Ovary (tissue), 9 donors: Measurements from ENCODE around the gene ABTB2. TPM values are rescaled to one million over a fixed set of nuclear protein-coding genes. Genes with fewer than 3 reads are reported as not detected.

Source experiments
- DNase-seq, 5 donors: peaks; one replicate each; pipeline ENCODE4 v3.0.0-alpha.2; 2019 to 2020
- H3K27ac ChIP-seq, 2 donors: fragments of 200-600 bp; one replicate each; pipeline versions ENCODE4 v1.5.1 to v1.8.0; 2019 to 2022
- H3K27me3 ChIP-seq: fragments of 200-600 bp; one replicate; pipeline ENCODE4 v1.8.0; 2022
- H3K36me3 ChIP-seq: fragments of 200-600 bp; sonication (generic); one replicate; pipeline ENCODE4 v1.5.1; 2019
- H3K4me1 ChIP-seq: one replicate; pipeline ENCODE4 v1.8.1; 2013; ENCODE audit warnings: mild to moderate bottlenecking, moderate library complexity; ENCODE audit not compliant: insufficient read depth
- H3K4me3 ChIP-seq: fragments of 200-600 bp; sonication (generic); one replicate; pipeline ENCODE4 v1.5.1; 2017
- H3K9me3 ChIP-seq, 2 donors: fragments of 200-600 bp in 1 of 2; sonication (generic) in 1 of 2; one replicate each; pipeline versions ENCODE4 v1.5.1 to v1.8.1; 2013 to 2019; ENCODE audit warnings: mild to moderate bottlenecking in 1 of 2, moderate library complexity in 1 of 2
- CTCF ChIP-seq, 3 donors: fragments of 450-650 bp in 2 of 3; fragments of 200-600 bp in 1 of 3; IDR thresholded peaks; one replicate each; pipeline versions ENCODE4 v1.5.1 to v1.8.0; 2016 to 2022; ENCODE audit warnings: antibody characterized with exemption in 3 of 3, mild to moderate bottlenecking in 1 of 3
- EP300 ChIP-seq: sonication (generic); formaldehyde crosslinking; IDR thresholded peaks from one replicate; pipeline ENCODE4 v1.6.1; 2017; ENCODE audit warnings: antibody characterized with exemption
- POLR2A ChIP-seq: fragments of 450-650 bp; IDR thresholded peaks from one replicate; pipeline ENCODE4 v1.6.1; 2017; ENCODE audit warnings: antibody characterized with exemption, mild to moderate bottlenecking, moderate library complexity
- whole genome bisulfite sequencing, 3 donors: extraction: QIAGEN DNeasy Blood & Tissue Kit in 1 of 3; methylation state at CpG; one replicate each; pipeline versions ENCODE4 v1.1.5 to v1.1.7; 2013 to 2017; 5-methylcytosine and 5-hydroxymethylcytosine counted together
- intact Hi-C, 4 donors: fragments of 100-400 bp; cut with DNase I; formaldehyde crosslinking; loops; one replicate each; pipeline versions ENCODE4 v1.11.0 to v1.15.1; 2022 to 2023
- polyA plus RNA-seq, 2 donors: library from polyadenylated mRNA; stranded (reverse); fragments of 200-250 nt in 1 of 2; fragments of 350-450 nt in 1 of 2; fragmentation: Illumina TruSeq in 1 of 2; extraction: RNeasy Lipid Tissue Mini Kit (QIAGEN cat#74804) in 1 of 2; gene quantifications; one replicate each; pipeline ENCODE4 v1.2.3, GENCODE V29; 2013 to 2014
- total RNA-seq, 7 donors: library from RNA; depleted of rRNA in 2 of 7; stranded (reverse); fragments of >200 nt in 2 of 7; fragmentation: NEBNext Ultra II Directional in 3 of 7; extraction: Animal tissue kit (Norgen Biotek cat#: 25700) in 3 of 7; gene quantifications; one replicate each; pipeline versions ENCODE4 v1.1.0 to v1.2.4, GENCODE V29; 2016 to 2023
- donor health status: DM: no; HTN: no; CAD: no; lungs with moderate emphysema.
- donor health status: DM: no; HTN: no; CAD: no.
- donor health status: Bipolar disorder and iron deficiency.
- donor health status: DM: yes; HTN: yes; CAD: no.
- donor health status: DM: no; HTN: no; CAD: no.
- donor health status: DM: yes; HTN: yes; CAD: no.

ABTB2 gene
- total and polyA plus RNA-seq, 9 donors: 1.2 to 7.2 (median 2.6) TPM

GRCh38 chr11:34206407-34207300 lies 151.2 kb downstream of the ABTB2 start:
- no peaks in the 10 kb centered on the region for H3K36me3 ChIP-seq
- no peaks in the 10 kb centered on the region for H3K9me3 ChIP-seq
- WGBS, 3 donors: 25 to 42% (median 37%) methylated on average over 6 of the region's 6 CpGs
- H3K4me1 ChIP-seq: peaks cover 9% of the 10 kb centered on the region
- no peak for TF ChIP-seq CTCF (IDR thresholded peaks at IDR 0.05)
- no peak for TF ChIP-seq POLR2A
- TF ChIP-seq EP300: no peak
- no peak overlapping the region for H3K27ac ChIP-seq
- H3K4me3 ChIP-seq: no peak overlapping the region
- peak in 2 of 5 donors; percentile 22 to 60 for DNase-seq
- H3K27me3 ChIP-seq: no peaks in the 10 kb centered on the region
- intact Hi-C loops: no loop called here

GRCh38 chr11:34205326-34206035 lies 152.3 kb downstream of the ABTB2 start:
- peaks cover 9% of the 10 kb centered on the region for H3K4me1 ChIP-seq
- H3K36me3 ChIP-seq: no peaks in the 10 kb centered on the region
- TF ChIP-seq POLR2A: no peak
- TF ChIP-seq EP300: no peak
- TF ChIP-seq CTCF (IDR thresholded peaks at IDR 0.05): no peak
- intact Hi-C loops: no loop called here
- H3K9me3 ChIP-seq: no peaks in the 10 kb centered on the region
- 55 to 58% (median 57%) methylated on average over 4 of the region's 4 CpGs for WGBS, 3 donors
- H3K27ac ChIP-seq: no peak overlapping the region
- no peak for DNase-seq
- H3K4me3 ChIP-seq: no peak overlapping the region
- no peaks in the 10 kb centered on the region for H3K27me3 ChIP-seq

GRCh38 chr11:34204396-34205279 lies 153.2 kb downstream of the ABTB2 start:
- H3K4me3 ChIP-seq: no peak overlapping the region
- TF ChIP-seq EP300: no peak
- no peak for TF ChIP-seq CTCF (IDR thresholded peaks at IDR 0.05)
- no peak for TF ChIP-seq POLR2A
- no peaks in the 10 kb centered on the region for H3K9me3 ChIP-seq
- H3K27me3 ChIP-seq: no peaks in the 10 kb centered on the region
- H3K27ac ChIP-seq: no peak overlapping the region
- peaks cover 9% of the 10 kb centered on the region for H3K4me1 ChIP-seq
- intact Hi-C loops: no loop called here
- no peaks in the 10 kb centered on the region for H3K36me3 ChIP-seq
- 88 to 89% (median 89%) methylated on average over 19 of the region's 19 CpGs for WGBS, 3 donors
- DNase-seq: no peak

- intact Hi-C loops: no loop called here
- Histone ChIP-seq H3K36me3 (no peaks in the 10 kb centered on the region), H3K9me3 (no peaks in the 10 kb centered on the region), H3K27me3 (no peaks in the 10 kb centered on the region), H3K4me1 (peaks cover 9% of the 10 kb centered on the region), H3K4me3 (no peak overlapping the region), H3K27ac (no peak overlapping the region)
- DNase-seq: no peak
- WGBS, 3 donors: 41 to 62% (median 48%) methylated on average over 5 of the region's 5 CpGs
- TF ChIP-seq EP300: no peak
- no peak for TF ChIP-seq CTCF (IDR thresholded peaks at IDR 0.05)
- no peak for TF ChIP-seq POLR2A
Measured at GRCh38 chr11:34203377-34203871, 154.4 kb downstream of the ABTB2 start.
